Ishikawa (cell line): ENCODE measurements around the gene TEX48.

ENCODE experiments used
- EP300 ChIP-seq: IDR thresholded peaks from 2 replicates; pipeline ENCODE4 v1.6.1; 2012; ENCODE audit warnings: borderline replicate concordance
- TCF12 ChIP-seq: IDR thresholded peaks from 2 replicates; pipeline ENCODE4 v1.6.1; 2012; ENCODE audit warnings: low read depth

- TF ChIP-seq EP300, result no peak
- no peak for TF ChIP-seq TCF12
Measured at GRCh38 chr9:114706711-114707110, 24.7 kb upstream of the TEX48 start.
